ENCODE results near the gene OXT. TPM values are rescaled to one million over a fixed set of nuclear protein-coding genes. Genes with fewer than 3 reads are reported as not detected.

Gene OXT
- total and polyA plus RNA-seq, 2 of the 4 experiments (the other 2 are of a cell fraction) = not detected

GRCh38 chr20:3071266-3071609, 182 bp upstream of the OXT start:
- WGBS, 2 experiments (ENCODE audit: extremely low coverage in 2 of 2, insufficient read length in 1 of 2) = 73% methylated on average over 3 of the region's 16 CpGs; no CpG with 5 or more reads in 1 of the 2 experiments
- Histone ChIP-seq H2BK120ac (ENCODE audit: low read depth, low read length) (no peak overlapping the region), H2AK9ac (replicated peaks; ENCODE audit: low read depth, low read length, poor library complexity) (no peak overlapping the region), H2AK5ac (ENCODE audit: low read depth, low read length) (no peak overlapping the region), H4K8ac (ENCODE audit: low read depth in 2 of 2, low read length in 2 of 2) (no peak overlapping the region), H3K23ac (ENCODE audit: low read depth, low read length) (no peak overlapping the region), H3K56ac (ENCODE audit: extremely low read depth, insufficient read depth, low read length) (no peak overlapping the region), H3K18ac (ENCODE audit: low read depth, low read length) (no peak overlapping the region), H4K91ac (ENCODE audit: insufficient read depth, low read depth, low read length) (no peak overlapping the region), H3K4ac (ENCODE audit: low read depth, low read length) (no peak overlapping the region), H3K9me3 (ENCODE audit: control insufficient read depth, insufficient read depth, low read length) (no peaks in the 10 kb centered on the region), H3K79me1 (ENCODE audit: low read depth in 1 of 2, low read length in 2 of 2) (no peaks in the 10 kb centered on the region), H4K20me1 (ENCODE audit: insufficient read depth, low read length) (no peaks in the 10 kb centered on the region), H3K4me3 (ENCODE audit: insufficient read depth, low read depth, low read length) (no peak overlapping the region), H3K9ac (ENCODE audit: low read depth, low read length) (no peak overlapping the region), H3K9me1 (ENCODE audit: insufficient read depth, low read length) (peaks cover 4% of the 10 kb centered on the region; the same call in 1 of the 2 replicates), H2BK20ac (ENCODE audit: low read depth, low read length) (no peak overlapping the region), H3K36me3 (ENCODE audit: control insufficient read depth, insufficient read depth, low read length) (no peaks in the 10 kb centered on the region), H3K14ac (replicated peaks; ENCODE audit: low read depth, low read length) (no peak overlapping the region), H3K4me2 (ENCODE audit: low read depth, low read length) (no peak overlapping the region), H2BK15ac (ENCODE audit: low read depth, low read length) (no peak overlapping the region), H2BK5ac (ENCODE audit: low read depth, low read length, poor library complexity, severe bottlenecking) (no peak overlapping the region), H3K27ac (ENCODE audit: insufficient read depth, low read length) (no peak overlapping the region), H3K27me3 (ENCODE audit: control insufficient read depth, insufficient read depth, low read length) (peaks cover 32% of the 10 kb centered on the region), H3K4me1 (ENCODE audit: control insufficient read depth, insufficient read depth, low read length) (peaks cover 4% of the 10 kb centered on the region), H4K5ac (ENCODE audit: low read depth, low read length) (no peak overlapping the region), H2AFZ (replicated peaks; ENCODE audit: low read length, poor library complexity) (peak overlapping the region; percentile 75)
- ChIA-PET CTCF (no interaction called here), POLR2A (ENCODE audit: unreplicated experiment) (no interaction called here)
- BruUV-seq (replicated peaks) = no TSS peak
- intact Hi-C loops (cut with micrococcal nuclease) = no loop called here
- TF ChIP-seq ELK1 (IDR thresholded peaks at IDR 0.05; ENCODE audit: borderline replicate concordance, low read depth, low read length) (no peak), CEBPB (IDR thresholded peaks at IDR 0.05; ENCODE audit: low read depth, low read length) (no peak), FOS (IDR thresholded peaks at IDR 0.05; ENCODE audit: low read depth, low read length) (no peak), MAZ (IDR thresholded peaks at IDR 0.05; ENCODE audit: borderline replicate concordance, low read depth, low read length) (no peak), NFE2L2 (IDR thresholded peaks at IDR 0.05; ENCODE audit: low read depth, low read length) (no peak), SMC3 (IDR thresholded peaks at IDR 0.05; ENCODE audit: low read depth, low read length) (no peak), RCOR1 (IDR thresholded peaks at IDR 0.05; ENCODE audit: insufficient replicate concordance, low read length) (no peak), BHLHE40 (IDR thresholded peaks at IDR 0.05; ENCODE audit: low read depth, low read length) (no peak), RAD21 (IDR thresholded peaks at IDR 0.05; ENCODE audit: low read length) (no peak), RFX5 (IDR thresholded peaks at IDR 0.05; ENCODE audit: low read depth, low read length) (no peak), CTCF (conservative IDR thresholded peaks at IDR 0.05; ENCODE audit: low read depth, low read length) (no peak), MAFK (IDR thresholded peaks at IDR 0.05; ENCODE audit: low read depth, low read length) (no peak), MXI1 (IDR thresholded peaks at IDR 0.05; ENCODE audit: borderline replicate concordance, low read depth, low read length) (no peak), CHD1 (IDR thresholded peaks at IDR 0.05; ENCODE audit: low read depth, low read length) (no peak), USF2 (IDR thresholded peaks at IDR 0.05; ENCODE audit: low read depth, low read length) (no peak), POLR2A (IDR thresholded peaks at IDR 0.05; ENCODE audit: low read depth, low read length) (no peak)
- dilution Hi-C loops (cut with HindIII; ENCODE audit: low sequenced_read_pairs, unreplicated experiment) = no loop called here
- DNase-seq (no peak), ATAC-seq (ENCODE audit: low read depth) (no peak)
- in situ Hi-C loops (cut with MboI; ENCODE audit: low sequenced_read_pairs) = no loop called here

Measured in IMR-90 (cell line).